ENCODE measurements around the gene DLGAP1. TPM values are rescaled to one million over a fixed set of nuclear protein-coding genes. Genes with fewer than 3 reads are reported as not detected.
"Not testable (repeated sequence)": the region's sequence is repeated elsewhere in the genome, so short reads cannot be mapped to it uniquely, and the experiment has no call there.

Gene DLGAP1
- total RNA-seq, 1 donor from 2014 or later = 11.5 TPM

- Mint-ChIP-seq H3K27me3 (ENCODE audit: low read depth) (no peaks in the 10 kb centered on the region), H3K36me3 (ENCODE audit: low read depth) (no peaks in the 10 kb centered on the region), H3K9me3 (no peaks in the 10 kb centered on the region), H3K4me3 (no peak overlapping the region), H3K4me1 (peaks cover 21% of the 10 kb centered on the region), H3K27ac (ENCODE audit: unreplicated experiment) (no peak overlapping the region)
- no peak for DNase-seq (ENCODE audit: low read depth, low spot score)
- no peak for TF ChIP-seq CTCF (conservative IDR thresholded peaks at IDR 0.05)
Observed at GRCh38 chr18:3583873-3584247, 871.2 kb downstream of the DLGAP1 start.

GRCh38 chr18:3583106-3583872 lies 871.8 kb downstream of the DLGAP1 start:
- not testable (repeated sequence) for H3K27me3 Mint-ChIP-seq (ENCODE audit: low read depth); H3K4me3 Mint-ChIP-seq; H3K9me3 Mint-ChIP-seq; DNase-seq (ENCODE audit: low read depth, low spot score); H3K36me3 Mint-ChIP-seq (ENCODE audit: low read depth); H3K27ac Mint-ChIP-seq (ENCODE audit: unreplicated experiment)
- H3K4me1 Mint-ChIP-seq = peaks cover 21% of the 10 kb centered on the region

- Mint-ChIP-seq H3K4me1 (peaks cover 25% of the 10 kb centered on the region), H3K36me3 (ENCODE audit: low read depth) (peaks cover 2% of the 10 kb centered on the region), H3K27ac (ENCODE audit: unreplicated experiment) (no peak overlapping the region), H3K9me3 (peaks cover 2% of the 10 kb centered on the region), H3K27me3 (ENCODE audit: low read depth) (no peaks in the 10 kb centered on the region), H3K4me3 (no peak overlapping the region)
- DNase-seq (ENCODE audit: low read depth, low spot score) = no peak
- TF ChIP-seq CTCF (conservative IDR thresholded peaks at IDR 0.05) = no peak
Observed at GRCh38 chr18:3581890-3582289, 873.2 kb downstream of the DLGAP1 start.

- H3K4me3 Mint-ChIP-seq; H3K27ac Mint-ChIP-seq (ENCODE audit: unreplicated experiment); H3K27me3 Mint-ChIP-seq (ENCODE audit: low read depth); H3K9me3 Mint-ChIP-seq; DNase-seq (ENCODE audit: low read depth, low spot score); H3K36me3 Mint-ChIP-seq (ENCODE audit: low read depth): not testable (repeated sequence)
- H3K4me1 Mint-ChIP-seq = peaks cover 19% of the 10 kb centered on the region
Observed at GRCh38 chr18:3580523-3581025, 874.5 kb downstream of the DLGAP1 start.

- H3K4me1 Mint-ChIP-seq = peaks cover 11% of the 10 kb centered on the region
- peaks cover 2% of the 10 kb centered on the region for H3K36me3 Mint-ChIP-seq (ENCODE audit: low read depth)
- no peak for DNase-seq (ENCODE audit: low read depth, low spot score)
- peaks cover 2% of the 10 kb centered on the region for H3K9me3 Mint-ChIP-seq
- no peak for TF ChIP-seq CTCF (conservative IDR thresholded peaks at IDR 0.05)
- H3K4me3 Mint-ChIP-seq = no peak overlapping the region
- no peaks in the 10 kb centered on the region for H3K27me3 Mint-ChIP-seq (ENCODE audit: low read depth)
- no peak overlapping the region for H3K27ac Mint-ChIP-seq (ENCODE audit: unreplicated experiment)
Observed at GRCh38 chr18:3579701-3580100, 875.4 kb downstream of the DLGAP1 start.

- H3K27me3 Mint-ChIP-seq (ENCODE audit: low read depth) = no peaks in the 10 kb centered on the region
- no peak for TF ChIP-seq CTCF (conservative IDR thresholded peaks at IDR 0.05)
- H3K36me3 Mint-ChIP-seq (ENCODE audit: low read depth) = peaks cover 2% of the 10 kb centered on the region
- H3K4me1 Mint-ChIP-seq = peaks cover 4% of the 10 kb centered on the region
- no peak overlapping the region for H3K4me3 Mint-ChIP-seq
- no peak overlapping the region for H3K27ac Mint-ChIP-seq (ENCODE audit: unreplicated experiment)
- no peak for DNase-seq (ENCODE audit: low read depth, low spot score)
- H3K9me3 Mint-ChIP-seq = peaks cover 2% of the 10 kb centered on the region
Observed at GRCh38 chr18:3578621-3579020, 876.5 kb downstream of the DLGAP1 start.
